Measurements from ENCODE around the gene CACNA2D1. TPM values are rescaled to one million over a fixed set of nuclear protein-coding genes. Genes with fewer than 3 reads are reported as not detected.

CACNA2D1 gene
- 4.1 TPM for polyA plus RNA-seq (2013, experiment 1 of 4)
- polyA plus RNA-seq (2013, experiment 2 of 4) = 4.3 TPM
- polyA plus RNA-seq (2013, experiment 3 of 4) = 3.4 TPM
- 3.6 TPM for polyA plus RNA-seq (2013, experiment 4 of 4)

DNA sequence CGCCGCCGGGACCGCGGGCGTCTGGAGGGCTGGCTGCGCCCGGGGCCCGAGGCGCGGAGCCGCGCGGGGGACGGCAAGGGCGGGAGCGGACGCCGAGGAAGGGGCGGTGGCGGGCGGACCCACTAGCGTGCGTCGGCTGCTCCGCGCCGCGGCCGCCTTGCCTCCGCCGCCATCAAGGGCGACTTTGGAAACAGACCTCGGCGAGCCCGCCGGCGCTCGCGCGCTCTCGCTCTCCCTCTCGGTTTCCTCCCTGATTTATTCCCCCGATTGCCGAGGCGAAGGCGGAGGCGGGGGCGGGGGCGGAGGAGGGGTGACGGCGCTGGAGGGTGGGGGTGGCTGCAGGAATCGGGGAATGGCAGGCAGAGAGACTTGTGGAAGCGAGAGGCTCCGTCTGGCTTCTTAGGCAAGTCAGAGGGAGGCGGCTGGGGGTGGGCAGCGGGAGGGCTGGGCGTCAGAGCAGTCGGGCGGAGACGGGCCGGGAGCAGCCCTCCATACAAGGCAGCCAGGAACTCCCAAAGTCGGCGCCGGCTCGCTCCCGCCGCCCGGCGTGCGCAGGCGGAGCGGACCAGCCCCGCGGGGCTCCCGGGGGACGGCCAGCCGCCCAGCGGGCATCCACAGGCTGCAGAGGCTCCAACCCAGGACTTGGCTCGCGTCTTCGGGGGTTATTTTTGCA, at the start of gene CACNA2D1:
CACNA2D1 (minus strand) TSS at position 231 of the 673 bp plus-strand sequence.
- 0 to 1% methylated on average over 74 to 82 of the region's 82 CpGs for WGBS, 2 experiments
- peaks cover 33% of the 10 kb centered on the region for H3K27me3 ChIP-seq (ENCODE audit: control insufficient read depth, insufficient read depth, low read length, poor library complexity, severe bottlenecking)
- no peaks in the 10 kb centered on the region for H3K9me3 ChIP-seq (ENCODE audit: control insufficient read depth, low read length)
- H3K27ac ChIP-seq (ENCODE audit: insufficient read depth, low read depth, low read length, poor library complexity, severe bottlenecking) = peak within 1 kb of the TSS; percentile 48
- H3K36me3 ChIP-seq (ENCODE audit: control insufficient read depth, insufficient read depth, low read length) = no peaks in the 10 kb centered on the region
- H3K4me1 ChIP-seq (ENCODE audit: control insufficient read depth, insufficient read depth, low read length) = peaks cover 14% of the 10 kb centered on the region
- peak within 1 kb of the TSS; percentile 76 for H3K4me3 ChIP-seq (ENCODE audit: insufficient read depth, low read depth, low read length)

DNA sequence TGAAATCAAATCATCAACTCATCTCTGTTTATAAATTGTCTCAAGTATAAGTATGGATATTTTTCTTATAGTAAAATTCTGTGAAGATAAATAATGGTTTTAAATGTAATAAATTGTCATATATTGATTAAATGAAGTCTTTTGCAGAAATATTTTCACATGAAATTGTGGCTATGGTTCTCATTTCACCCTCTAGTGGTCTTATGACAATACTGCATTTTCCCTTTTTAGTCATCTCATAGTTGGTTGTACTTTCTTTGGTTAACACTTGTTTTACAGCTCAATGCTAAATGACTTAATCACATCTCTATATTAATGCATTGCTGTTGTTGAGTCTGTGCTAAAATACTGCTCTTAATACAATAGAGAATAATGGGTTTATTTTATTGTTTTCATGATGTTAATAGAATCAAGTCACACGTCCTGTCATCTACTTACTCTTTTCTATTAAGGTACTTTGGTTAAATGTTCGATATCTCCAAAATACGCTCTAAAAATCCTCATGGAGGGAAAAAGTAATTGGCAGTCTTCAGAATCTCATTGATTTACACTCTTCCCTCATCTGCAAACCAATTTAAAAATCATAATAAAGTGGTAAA, 38.0 kb upstream of the CACNA2D1 start:
- 93 to 100% methylated on average over 2 to 3 of the region's 3 CpGs for WGBS, 2 experiments
- no peaks in the 10 kb centered on the region for H3K4me1 ChIP-seq (ENCODE audit: control insufficient read depth, insufficient read depth, low read length)
- H3K27ac ChIP-seq (ENCODE audit: insufficient read depth, low read depth, low read length, poor library complexity, severe bottlenecking) = no peak overlapping the region
- no peaks in the 10 kb centered on the region for H3K9me3 ChIP-seq (ENCODE audit: control insufficient read depth, low read length)
- H3K27me3 ChIP-seq (ENCODE audit: control insufficient read depth, insufficient read depth, low read length, poor library complexity, severe bottlenecking) = no peaks in the 10 kb centered on the region
- H3K36me3 ChIP-seq (ENCODE audit: control insufficient read depth, insufficient read depth, low read length) = no peaks in the 10 kb centered on the region
- H3K4me3 ChIP-seq (ENCODE audit: insufficient read depth, low read depth, low read length) = no peak overlapping the region

- H3K27me3 ChIP-seq (ENCODE audit: control insufficient read depth, insufficient read depth, low read length, poor library complexity, severe bottlenecking) = no peaks in the 10 kb centered on the region
- 83 to 100% methylated on average over 1 to 2 of the region's 2 CpGs for WGBS, 2 experiments
- no peak overlapping the region for H3K4me3 ChIP-seq (ENCODE audit: insufficient read depth, low read depth, low read length)
- H3K9me3 ChIP-seq (ENCODE audit: control insufficient read depth, low read length) = no peaks in the 10 kb centered on the region
- no peak overlapping the region for H3K27ac ChIP-seq (ENCODE audit: insufficient read depth, low read depth, low read length, poor library complexity, severe bottlenecking)
- no peaks in the 10 kb centered on the region for H3K4me1 ChIP-seq (ENCODE audit: control insufficient read depth, insufficient read depth, low read length)
- H3K36me3 ChIP-seq (ENCODE audit: control insufficient read depth, insufficient read depth, low read length) = no peaks in the 10 kb centered on the region
Measured at GRCh38 chr7:82477733-82478515, 34.3 kb upstream of the CACNA2D1 start.

DNA sequence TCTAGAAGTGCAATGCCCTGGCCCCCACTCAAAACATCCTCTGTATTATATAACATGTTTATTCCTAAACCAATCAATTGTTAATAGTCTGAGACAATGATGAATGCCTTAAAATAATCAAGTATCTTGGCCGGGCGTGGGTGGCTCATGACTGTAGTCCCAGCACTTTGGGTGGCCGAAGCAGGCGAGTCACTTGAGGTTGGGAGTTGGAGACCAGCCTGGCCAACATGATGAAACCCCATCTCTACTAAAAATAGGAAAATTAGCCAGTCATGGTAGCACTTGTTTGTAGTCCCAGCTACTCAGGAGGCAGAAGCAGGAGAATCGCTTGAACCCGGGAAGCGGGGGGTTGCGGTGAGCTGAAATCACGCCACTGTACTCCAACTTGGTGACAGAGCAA, 29.4 kb upstream of the CACNA2D1 start:
- 90 to 93% methylated on average over 9 of the region's 9 CpGs for WGBS, 2 experiments
- no peaks in the 10 kb centered on the region for H3K27me3 ChIP-seq (ENCODE audit: control insufficient read depth, insufficient read depth, low read length, poor library complexity, severe bottlenecking)
- no peaks in the 10 kb centered on the region for H3K36me3 ChIP-seq (ENCODE audit: control insufficient read depth, insufficient read depth, low read length)
- no peak overlapping the region for H3K27ac ChIP-seq (ENCODE audit: insufficient read depth, low read depth, low read length, poor library complexity, severe bottlenecking)
- no peaks in the 10 kb centered on the region for H3K9me3 ChIP-seq (ENCODE audit: control insufficient read depth, low read length)
- H3K4me1 ChIP-seq (ENCODE audit: control insufficient read depth, insufficient read depth, low read length) = no peaks in the 10 kb centered on the region
- no peak overlapping the region for H3K4me3 ChIP-seq (ENCODE audit: insufficient read depth, low read depth, low read length)

- H3K27me3 ChIP-seq (ENCODE audit: control insufficient read depth, insufficient read depth, low read length, poor library complexity, severe bottlenecking) = no peaks in the 10 kb centered on the region
- no peak overlapping the region for H3K4me3 ChIP-seq (ENCODE audit: insufficient read depth, low read depth, low read length)
- H3K4me1 ChIP-seq (ENCODE audit: control insufficient read depth, insufficient read depth, low read length) = no peaks in the 10 kb centered on the region
- WGBS, 2 experiments = 78% methylated on average over 6 of the region's 6 CpGs
- no peak overlapping the region for H3K27ac ChIP-seq (ENCODE audit: insufficient read depth, low read depth, low read length, poor library complexity, severe bottlenecking)
- no peaks in the 10 kb centered on the region for H3K36me3 ChIP-seq (ENCODE audit: control insufficient read depth, insufficient read depth, low read length)
- H3K9me3 ChIP-seq (ENCODE audit: control insufficient read depth, low read length) = no peaks in the 10 kb centered on the region
Measured at GRCh38 chr7:82471351-82472020, 27.9 kb upstream of the CACNA2D1 start.

- H3K9me3 ChIP-seq (ENCODE audit: control insufficient read depth, low read length) = no peaks in the 10 kb centered on the region
- H3K36me3 ChIP-seq (ENCODE audit: control insufficient read depth, insufficient read depth, low read length) = no peaks in the 10 kb centered on the region
- no peak overlapping the region for H3K27ac ChIP-seq (ENCODE audit: insufficient read depth, low read depth, low read length, poor library complexity, severe bottlenecking)
- no peak overlapping the region for H3K4me3 ChIP-seq (ENCODE audit: insufficient read depth, low read depth, low read length)
- WGBS, 2 experiments = 74 to 77% methylated on average over 2 of the region's 4 CpGs
- H3K4me1 ChIP-seq (ENCODE audit: control insufficient read depth, insufficient read depth, low read length) = no peaks in the 10 kb centered on the region
- no peaks in the 10 kb centered on the region for H3K27me3 ChIP-seq (ENCODE audit: control insufficient read depth, insufficient read depth, low read length, poor library complexity, severe bottlenecking)
Measured at GRCh38 chr7:82469207-82469606, 25.6 kb upstream of the CACNA2D1 start.

- Histone ChIP-seq H3K27ac (ENCODE audit: insufficient read depth, low read depth, low read length, poor library complexity, severe bottlenecking) (no peak overlapping the region), H3K27me3 (ENCODE audit: control insufficient read depth, insufficient read depth, low read length, poor library complexity, severe bottlenecking) (no peaks in the 10 kb centered on the region), H3K9me3 (ENCODE audit: control insufficient read depth, low read length) (no peaks in the 10 kb centered on the region), H3K4me3 (ENCODE audit: insufficient read depth, low read depth, low read length) (no peak overlapping the region), H3K4me1 (ENCODE audit: control insufficient read depth, insufficient read depth, low read length) (no peaks in the 10 kb centered on the region), H3K36me3 (ENCODE audit: control insufficient read depth, insufficient read depth, low read length) (no peaks in the 10 kb centered on the region)
- 80 to 81% methylated on average over 2 to 3 of the region's 3 CpGs for WGBS, 2 experiments
Measured at GRCh38 chr7:82468435-82468834, 24.9 kb upstream of the CACNA2D1 start.

DNA sequence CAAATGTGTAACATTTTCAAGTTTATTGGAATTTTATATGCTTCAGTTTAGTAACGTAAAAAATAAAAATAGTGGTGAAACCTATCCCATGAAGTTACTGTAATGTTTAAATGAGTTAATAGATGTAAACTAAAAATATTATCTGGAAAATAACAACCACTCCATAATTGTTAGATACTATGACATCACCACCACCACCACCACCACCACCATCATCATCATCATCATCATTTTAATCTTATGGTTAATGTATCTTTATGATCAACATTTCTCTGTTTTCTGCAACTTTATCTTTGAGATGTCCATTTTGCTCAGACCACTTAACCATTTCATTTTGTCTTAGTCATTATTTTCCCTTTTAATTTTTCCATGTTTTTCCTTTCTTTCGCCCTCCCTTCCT, 23.4 kb upstream of the CACNA2D1 start:
- Histone ChIP-seq H3K4me1 (ENCODE audit: control insufficient read depth, insufficient read depth, low read length) (no peaks in the 10 kb centered on the region), H3K27me3 (ENCODE audit: control insufficient read depth, insufficient read depth, low read length, poor library complexity, severe bottlenecking) (no peaks in the 10 kb centered on the region), H3K9me3 (ENCODE audit: control insufficient read depth, low read length) (no peaks in the 10 kb centered on the region), H3K36me3 (ENCODE audit: control insufficient read depth, insufficient read depth, low read length) (no peaks in the 10 kb centered on the region), H3K27ac (ENCODE audit: insufficient read depth, low read depth, low read length, poor library complexity, severe bottlenecking) (no peak overlapping the region), H3K4me3 (ENCODE audit: insufficient read depth, low read depth, low read length) (no peak overlapping the region)
- WGBS, 2 experiments = no CpG with 5 or more reads among the region's 2 CpGs

GRCh38 chr7:82464372-82464771, 20.8 kb upstream of the CACNA2D1 start:
- H3K4me1 ChIP-seq (ENCODE audit: control insufficient read depth, insufficient read depth, low read length) = no peaks in the 10 kb centered on the region
- WGBS, 2 experiments = 94 to 100% methylated on average over 1 of the region's 2 CpGs
- H3K4me3 ChIP-seq (ENCODE audit: insufficient read depth, low read depth, low read length) = no peak overlapping the region

DNA sequence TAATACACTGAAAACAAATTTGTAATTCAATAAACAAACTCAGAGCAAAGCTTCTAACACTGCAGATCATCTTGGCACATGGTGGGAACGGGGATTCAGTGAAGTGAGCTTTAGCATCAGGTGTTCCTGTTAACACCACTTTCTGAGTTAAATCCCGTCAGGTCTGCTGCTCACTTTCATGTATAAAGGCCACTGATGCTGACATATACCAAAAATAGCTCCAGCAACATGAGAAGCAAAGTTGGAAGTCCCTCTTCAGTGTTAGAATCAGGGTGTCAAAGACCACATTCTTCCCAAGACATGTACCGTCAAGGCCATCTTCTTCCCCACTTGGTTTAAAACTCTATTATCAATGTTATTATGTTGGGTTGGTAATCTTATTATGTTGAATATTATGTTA, 11.7 kb upstream of the CACNA2D1 start:
- no peaks in the 10 kb centered on the region for H3K4me1 ChIP-seq (ENCODE audit: control insufficient read depth, insufficient read depth, low read length)
- no peaks in the 10 kb centered on the region for H3K9me3 ChIP-seq (ENCODE audit: control insufficient read depth, low read length)
- H3K27ac ChIP-seq (ENCODE audit: insufficient read depth, low read depth, low read length, poor library complexity, severe bottlenecking) = no peak overlapping the region
- H3K27me3 ChIP-seq (ENCODE audit: control insufficient read depth, insufficient read depth, low read length, poor library complexity, severe bottlenecking) = no peaks in the 10 kb centered on the region
- WGBS, 2 experiments = 89 to 98% methylated on average over 2 to 3 of the region's 3 CpGs
- H3K4me3 ChIP-seq (ENCODE audit: insufficient read depth, low read depth, low read length) = no peak overlapping the region
- H3K36me3 ChIP-seq (ENCODE audit: control insufficient read depth, insufficient read depth, low read length) = no peaks in the 10 kb centered on the region

More at GRCh38 chr7:82464372-82464771, 20.8 kb upstream of the CACNA2D1 start:
- Histone ChIP-seq H3K36me3 (ENCODE audit: control insufficient read depth, insufficient read depth, low read length) (no peaks in the 10 kb centered on the region), H3K9me3 (ENCODE audit: control insufficient read depth, low read length) (no peaks in the 10 kb centered on the region), H3K27me3 (ENCODE audit: control insufficient read depth, insufficient read depth, low read length, poor library complexity, severe bottlenecking) (no peaks in the 10 kb centered on the region), H3K27ac (ENCODE audit: insufficient read depth, low read depth, low read length, poor library complexity, severe bottlenecking) (no peak overlapping the region)
